Mesodermal cell (in vitro differentiated cells): ENCODE results near the gene NEGR1.

Source experiments
- H3K27ac ChIP-seq: 2 replicates; pipeline ENCODE4 v1.7.0; 2013; ENCODE audit warnings: mild to moderate bottlenecking, low read depth, low read length, moderate library complexity; ENCODE audit not compliant: severe bottlenecking
- H3K36me3 ChIP-seq: 2 replicates; pipeline ENCODE4 v1.7.1; 2013; ENCODE audit warnings: mild to moderate bottlenecking, low read length, moderate library complexity; ENCODE audit not compliant: control insufficient read depth, insufficient read depth
- H3K4me1 ChIP-seq: one replicate; pipeline ENCODE4 v1.7.1; 2013; ENCODE audit warnings: mild to moderate bottlenecking, low read length; ENCODE audit not compliant: insufficient read depth, control insufficient read depth, poor library complexity, severe bottlenecking
- H3K4me3 ChIP-seq: 2 replicates; pipeline ENCODE4 v1.7.0; 2013; ENCODE audit warnings: low read length, control low read depth, mild to moderate bottlenecking; ENCODE audit not compliant: insufficient read depth, poor library complexity, severe bottlenecking; ENCODE audit errors: extremely low read depth
- H3K9me3 ChIP-seq: 2 replicates; pipeline ENCODE4 v1.7.1; 2013; ENCODE audit warnings: mild to moderate bottlenecking, low read length, moderate library complexity; ENCODE audit not compliant: control insufficient read depth
- WGBS, 2 experiments: methylation state at CpG; one replicate each; pipeline ENCODE4 v1.1.5; 2013; ENCODE audit warnings: missing lambda C conversion rate in 2 of 2; ENCODE audit not compliant: insufficient coverage in 2 of 2; 5-methylcytosine and 5-hydroxymethylcytosine counted together

The NEGR1 gene

GRCh38 chr1:72283307-72284083, 1.2 kb upstream of the NEGR1 start:
- Histone ChIP-seq H3K9me3 (no peaks in the 10 kb centered on the region), H3K27ac (peak overlapping the region; percentile 85), H3K4me1 (peaks cover 6% of the 10 kb centered on the region), H3K4me3 (peak overlapping the region; percentile 64), H3K36me3 (no peaks in the 10 kb centered on the region)
- WGBS, 2 experiments = 0 to 1% methylated on average over 30 to 48 of the region's 56 CpGs

- Histone ChIP-seq H3K9me3 (no peaks in the 10 kb centered on the region), H3K36me3 (no peaks in the 10 kb centered on the region), H3K4me3 (peak overlapping the region; percentile 64), H3K4me1 (peaks cover 6% of the 10 kb centered on the region), H3K27ac (peak overlapping the region; percentile 85)
- WGBS, 2 experiments = 0% methylated on average over 1 to 2 of the region's 8 CpGs
Observed at GRCh38 chr1:72283022-72283306, 625 bp upstream of the NEGR1 start.

GRCh38 chr1:72281637-72282270, 585 bp downstream of the NEGR1 start:
- WGBS, 2 experiments = 18 to 22% methylated on average over 10 of the region's 10 CpGs
- Histone ChIP-seq H3K4me1 (peaks cover 6% of the 10 kb centered on the region), H3K36me3 (no peaks in the 10 kb centered on the region), H3K4me3 (peak overlapping the region; percentile 64), H3K9me3 (no peaks in the 10 kb centered on the region), H3K27ac (no peak overlapping the region)

- Histone ChIP-seq H3K36me3 (no peaks in the 10 kb centered on the region), H3K27ac (no peak overlapping the region), H3K4me3 (no peak overlapping the region), H3K4me1 (peaks cover 6% of the 10 kb centered on the region), H3K9me3 (no peaks in the 10 kb centered on the region)
- WGBS, 2 experiments = 44 to 55% methylated on average over 2 of the region's 2 CpGs
Observed at GRCh38 chr1:72281144-72281543, 1.2 kb downstream of the NEGR1 start.

GRCh38 chr1:72280711-72281110, 1.6 kb downstream of the NEGR1 start:
- WGBS, 2 experiments = no CpG with 5 or more reads among the region's 1 CpG
- no peak overlapping the region for H3K4me3 ChIP-seq

GRCh38 chr1:72280131-72280530, 2.2 kb downstream of the NEGR1 start:
- H3K4me1 ChIP-seq = peaks cover 2% of the 10 kb centered on the region
- H3K36me3 ChIP-seq = no peaks in the 10 kb centered on the region
- no peak overlapping the region for H3K4me3 ChIP-seq
- H3K27ac ChIP-seq = no peak overlapping the region
- no peaks in the 10 kb centered on the region for H3K9me3 ChIP-seq

More at GRCh38 chr1:72280711-72281110, 1.6 kb downstream of the NEGR1 start:
- Histone ChIP-seq H3K9me3 (no peaks in the 10 kb centered on the region), H3K36me3 (no peaks in the 10 kb centered on the region), H3K4me1 (peaks cover 6% of the 10 kb centered on the region), H3K27ac (no peak overlapping the region)

- Histone ChIP-seq H3K4me1 (no peaks in the 10 kb centered on the region), H3K36me3 (no peaks in the 10 kb centered on the region), H3K9me3 (no peaks in the 10 kb centered on the region), H3K27ac (no peak overlapping the region), H3K4me3 (no peak overlapping the region)
Observed at GRCh38 chr1:72278461-72278860, 3.9 kb downstream of the NEGR1 start.

GRCh38 chr1:72271555-72272085, 10.7 kb downstream of the NEGR1 start:
- Histone ChIP-seq H3K9me3 (no peaks in the 10 kb centered on the region), H3K4me3 (no peak overlapping the region), H3K27ac (no peak overlapping the region), H3K36me3 (no peaks in the 10 kb centered on the region), H3K4me1 (no peaks in the 10 kb centered on the region)
- WGBS, 2 experiments = 68 to 100% methylated on average over 2 to 3 of the region's 6 CpGs

GRCh38 chr1:72262735-72263134, 19.6 kb downstream of the NEGR1 start:
- H3K36me3 ChIP-seq = no peaks in the 10 kb centered on the region
- H3K9me3 ChIP-seq = no peaks in the 10 kb centered on the region
- no peak overlapping the region for H3K27ac ChIP-seq
- H3K4me3 ChIP-seq = no peak overlapping the region
- no peaks in the 10 kb centered on the region for H3K4me1 ChIP-seq
- no CpG with 5 or more reads among the region's 2 CpGs for WGBS, 2 experiments

- no peaks in the 10 kb centered on the region for H3K9me3 ChIP-seq
- no peak overlapping the region for H3K27ac ChIP-seq
- H3K36me3 ChIP-seq = no peaks in the 10 kb centered on the region
- no peak overlapping the region for H3K4me3 ChIP-seq
- no peaks in the 10 kb centered on the region for H3K4me1 ChIP-seq
Observed at GRCh38 chr1:72253132-72253531, 29.2 kb downstream of the NEGR1 start.

- no CpG with 5 or more reads among the region's 1 CpG for WGBS, 2 experiments
- H3K36me3 ChIP-seq = no peaks in the 10 kb centered on the region
- no peak overlapping the region for H3K4me3 ChIP-seq
- H3K27ac ChIP-seq = no peak overlapping the region
- no peaks in the 10 kb centered on the region for H3K9me3 ChIP-seq
- H3K4me1 ChIP-seq = no peaks in the 10 kb centered on the region
Observed at GRCh38 chr1:72241397-72241796, 40.9 kb downstream of the NEGR1 start.
